GM18861 (cell line): ENCODE measurements around the gene CELF4.

Experiments
- ATAC-seq: cut with Tn5 transposase; IDR thresholded peaks from one replicate; pipeline ENCODE4 v1.9.1; 2021; ENCODE audit not compliant: unreplicated experiment

CELF4 gene

DNA sequence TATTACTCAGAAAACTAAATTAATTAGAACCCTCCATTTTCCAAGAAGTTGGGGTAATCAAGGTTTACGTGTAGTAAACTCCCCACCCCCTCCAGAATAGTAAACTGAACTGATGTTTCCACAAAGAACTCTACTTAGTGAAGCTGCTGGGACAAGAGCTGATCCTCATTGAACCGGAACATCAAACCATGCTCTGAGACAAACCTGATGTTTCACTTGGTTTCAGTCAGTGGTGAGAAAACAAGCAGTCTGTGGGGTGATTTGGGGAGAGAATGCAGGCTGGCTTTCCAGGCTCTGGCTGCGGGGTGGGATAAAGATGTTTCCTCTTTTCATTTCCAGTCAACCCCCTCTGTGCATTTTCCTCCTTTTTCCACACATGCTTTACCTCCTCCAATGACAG lies 38.2 kb downstream of the CELF4 start:
- no peak for ATAC-seq

DNA sequence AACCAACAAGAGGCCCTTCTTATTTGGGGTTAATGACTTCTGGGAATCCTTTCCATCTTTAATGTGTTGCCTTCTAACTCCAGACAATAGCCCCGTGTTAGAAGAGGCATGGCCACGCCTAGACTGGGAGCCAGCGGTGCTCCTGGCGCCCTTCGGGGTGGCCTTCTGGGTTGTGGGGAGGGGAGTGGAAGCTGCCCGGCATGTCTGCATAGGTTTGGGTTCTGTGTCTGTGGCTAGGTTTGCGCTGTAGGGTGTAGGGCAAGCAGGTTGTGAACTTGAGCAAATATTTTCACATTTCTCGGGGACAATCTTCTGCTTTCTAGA lies 40.4 kb downstream of the CELF4 start:
- ATAC-seq, result no peak

DNA sequence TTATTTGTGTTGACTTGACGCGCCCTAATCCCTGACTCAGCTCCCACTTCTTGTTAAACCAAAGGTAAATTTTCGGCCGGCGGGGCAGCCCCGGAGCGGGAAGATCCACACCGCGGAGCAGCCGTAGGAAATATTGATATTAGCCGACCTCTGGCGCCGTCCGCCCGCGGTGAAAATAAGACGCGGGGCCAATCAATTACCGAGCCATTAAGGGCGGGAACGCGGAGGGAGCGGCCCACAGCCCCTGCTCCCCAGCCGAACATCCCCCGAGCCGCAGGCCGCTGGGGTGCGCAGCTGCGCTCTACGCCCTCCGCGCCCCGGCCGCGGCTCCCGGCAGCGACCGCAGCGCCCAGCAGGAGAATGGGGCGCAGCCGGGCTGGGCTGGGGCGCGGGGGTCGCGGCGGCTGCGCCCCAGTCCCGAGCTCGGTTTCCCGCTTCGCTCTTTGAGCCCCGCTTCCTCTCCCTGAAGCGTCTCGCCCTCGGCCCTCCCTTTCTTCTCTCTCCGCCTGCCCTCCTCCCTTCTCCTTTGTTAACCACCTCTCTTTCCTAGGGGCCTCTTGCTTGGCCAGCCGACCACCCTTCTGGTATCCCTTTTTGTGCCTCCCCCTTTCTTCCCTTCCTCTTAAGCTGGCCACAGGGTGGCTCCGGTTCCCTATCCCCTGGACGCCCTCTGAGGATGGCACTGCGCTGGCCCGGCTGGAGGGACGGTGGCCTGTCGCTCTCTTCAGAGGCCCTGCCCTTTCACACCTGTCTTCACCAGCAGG lies 40.9 kb downstream of the CELF4 start:
- ATAC-seq, result no peak

DNA sequence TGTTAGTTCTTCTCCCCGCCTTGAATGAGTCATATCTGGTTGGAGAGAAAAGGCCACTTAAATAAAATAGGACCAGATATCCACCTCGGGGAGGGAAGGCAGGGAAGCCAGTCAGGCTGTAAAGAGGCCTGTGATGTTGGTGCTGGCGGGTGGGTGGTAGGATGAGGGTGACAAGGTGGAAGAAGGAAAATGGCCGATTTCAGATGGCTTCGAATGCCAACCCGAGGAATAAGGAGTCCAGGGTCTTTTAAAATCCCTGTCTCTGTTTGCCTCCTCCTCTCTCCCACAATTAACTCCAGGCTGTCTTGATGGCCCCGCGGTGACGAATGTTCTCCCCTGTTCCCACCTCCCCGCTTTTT lies 41.5 kb downstream of the CELF4 start:
- ATAC-seq, result no peak

DNA sequence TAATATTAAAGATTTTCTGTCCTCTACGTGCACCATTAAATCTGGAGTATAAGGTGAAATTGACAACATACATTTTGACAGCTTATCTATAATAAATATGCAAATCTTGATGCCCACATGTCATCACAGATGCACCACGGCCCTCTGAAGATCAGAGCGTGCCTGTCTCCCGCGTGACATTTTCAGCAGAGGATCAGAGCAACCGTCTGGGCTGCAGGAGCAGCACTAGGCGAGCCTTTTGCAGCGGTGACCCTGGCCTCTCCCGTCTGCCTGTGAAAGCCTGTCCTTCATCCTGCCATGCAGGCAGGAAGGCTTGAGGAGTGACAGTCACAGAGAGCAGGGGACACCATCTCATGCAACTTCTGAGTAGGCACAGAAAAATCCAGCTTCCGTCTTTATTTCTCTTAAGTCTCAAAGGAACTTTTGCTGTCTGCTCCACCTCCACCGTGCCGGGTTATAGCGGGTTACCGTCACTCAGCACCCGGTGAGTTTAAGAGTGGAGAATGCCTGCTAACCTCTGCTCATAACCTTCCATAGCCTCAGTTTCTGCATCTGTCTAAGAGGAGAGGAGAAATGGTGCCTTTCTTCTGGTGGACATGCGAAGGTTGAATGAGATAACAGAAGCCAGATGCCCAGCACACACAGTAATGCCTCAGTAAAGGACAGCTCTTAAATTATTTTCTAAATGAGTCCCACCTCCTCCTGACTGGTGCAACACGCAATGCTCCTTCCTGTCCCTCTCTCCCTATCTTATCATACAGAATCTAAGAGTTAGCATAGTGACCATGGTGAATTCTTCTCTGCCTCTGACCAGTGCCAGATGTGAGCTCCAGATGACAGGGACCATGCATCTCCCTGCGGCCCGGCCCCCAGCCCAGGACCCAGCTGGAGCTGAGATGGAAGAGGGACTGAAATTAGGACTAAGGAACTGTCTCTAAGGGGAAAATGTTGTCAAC lies 43.8 kb downstream of the CELF4 start:
- no peak for ATAC-seq

DNA sequence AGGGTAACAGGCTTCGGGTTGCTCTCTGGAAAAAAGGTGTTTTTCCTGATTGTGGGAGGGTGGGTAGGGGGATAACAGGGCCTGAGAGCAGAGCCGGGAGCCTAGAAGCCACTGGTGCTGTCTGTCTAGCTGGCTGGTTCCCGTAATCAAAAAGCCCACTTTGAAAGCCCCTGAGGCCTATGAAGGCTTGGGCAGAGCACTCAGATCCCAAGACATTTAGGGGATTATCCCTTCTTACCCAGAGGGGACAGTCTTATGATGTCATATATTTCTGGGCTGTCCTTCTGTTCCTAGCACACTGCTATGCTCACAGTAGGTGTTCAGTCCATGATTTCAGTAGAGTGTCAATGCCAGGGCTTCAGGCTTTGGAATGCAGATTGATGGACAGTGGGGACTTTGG lies 45.1 kb downstream of the CELF4 start:
- ATAC-seq, result no peak

DNA sequence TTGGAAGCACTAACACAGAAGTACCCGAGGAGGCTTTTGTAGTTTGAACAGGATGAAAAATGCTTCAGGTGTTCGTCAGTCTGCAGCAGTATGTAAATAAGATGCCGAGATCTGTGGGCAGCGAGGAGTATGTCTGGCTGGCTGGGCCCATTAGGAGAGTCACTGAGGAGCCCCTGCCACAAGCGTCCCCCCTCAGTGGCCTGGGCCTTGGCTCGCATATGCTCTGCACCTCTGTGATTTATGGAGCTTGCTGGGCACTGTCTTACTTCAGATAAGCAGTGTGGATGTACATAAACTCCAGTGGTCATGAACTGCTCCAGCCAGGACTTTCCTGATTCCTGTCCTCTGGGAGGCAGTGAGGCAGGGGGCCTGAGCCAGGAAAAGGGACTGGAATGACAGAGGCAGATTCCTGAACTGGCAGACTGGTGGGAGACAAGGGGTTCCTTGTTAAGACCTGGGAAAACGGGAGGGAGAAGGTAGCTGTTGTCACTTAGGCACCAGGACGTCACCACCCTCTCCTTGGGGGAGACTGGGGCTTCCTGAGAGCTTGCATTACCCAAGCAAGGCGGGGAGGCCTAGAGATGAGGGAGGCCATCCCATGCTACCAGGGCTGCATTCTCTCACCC lies 46.0 kb downstream of the CELF4 start:
- ATAC-seq, result no peak

DNA sequence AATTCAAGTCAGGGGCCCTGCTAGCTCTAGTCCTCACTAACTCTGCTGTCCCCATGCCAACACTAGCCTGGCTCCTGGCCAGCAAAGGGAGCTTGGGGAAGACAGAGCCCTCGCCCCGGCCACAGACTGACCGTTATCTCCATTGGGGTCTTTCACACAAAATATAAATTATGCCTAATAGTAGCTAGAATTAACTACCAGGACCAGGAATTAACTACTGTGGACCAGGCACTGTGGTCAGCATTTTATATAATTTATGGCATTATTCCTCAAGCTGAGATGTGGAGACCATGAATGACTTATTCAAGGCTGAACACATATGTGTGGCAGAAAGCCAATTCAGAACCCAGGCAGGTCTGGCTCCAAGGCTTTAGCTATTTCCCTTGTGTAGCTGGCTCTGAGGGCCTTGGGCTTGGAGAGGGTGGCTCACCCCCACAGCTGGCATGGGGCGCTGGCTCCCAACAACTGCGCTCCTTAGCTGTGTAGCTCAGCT lies 49.2 kb downstream of the CELF4 start:
- ATAC-seq, result no peak

DNA sequence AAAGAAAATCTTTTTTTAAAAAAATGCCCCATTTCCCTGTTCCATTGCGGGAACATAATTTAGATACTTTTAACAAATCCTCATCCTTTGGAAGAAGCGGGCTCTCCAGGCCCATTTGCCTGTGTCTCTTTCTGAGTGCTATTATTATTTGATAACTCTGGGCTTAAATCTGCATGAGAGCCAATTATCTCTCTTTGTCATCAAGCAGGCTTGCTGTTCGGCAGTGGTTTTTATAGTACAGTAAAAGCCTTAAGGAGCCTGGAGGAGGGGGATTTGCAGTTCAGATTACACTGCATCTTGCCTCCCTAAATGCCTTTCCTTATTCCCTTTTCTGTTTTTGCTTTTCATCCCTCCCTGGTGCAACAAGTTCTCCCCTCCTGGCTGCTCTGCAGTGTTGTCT lies 50.6 kb downstream of the CELF4 start:
- ATAC-seq, result no peak

DNA sequence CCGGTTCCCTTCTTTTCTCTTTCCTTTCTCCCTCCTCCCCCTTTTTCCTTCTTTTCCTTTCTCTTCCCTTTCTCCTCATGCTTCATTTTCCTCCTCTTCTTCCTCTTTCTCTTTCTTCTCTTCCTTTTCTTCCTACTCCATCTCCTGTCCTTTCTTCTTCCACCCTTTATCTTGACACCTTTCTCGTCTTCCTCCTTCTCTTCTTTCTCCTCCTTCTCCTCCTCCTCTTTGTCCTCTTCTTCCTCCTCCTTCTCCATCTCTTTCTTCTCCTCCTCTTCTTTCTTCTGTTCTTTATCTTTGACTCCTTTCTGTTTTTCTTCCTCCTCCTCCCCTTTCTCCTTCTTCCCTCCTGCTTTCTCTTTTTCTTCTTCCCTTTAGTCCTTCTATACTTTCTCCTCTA lies 53.2 kb downstream of the CELF4 start:
- ATAC-seq, result no peak

DNA sequence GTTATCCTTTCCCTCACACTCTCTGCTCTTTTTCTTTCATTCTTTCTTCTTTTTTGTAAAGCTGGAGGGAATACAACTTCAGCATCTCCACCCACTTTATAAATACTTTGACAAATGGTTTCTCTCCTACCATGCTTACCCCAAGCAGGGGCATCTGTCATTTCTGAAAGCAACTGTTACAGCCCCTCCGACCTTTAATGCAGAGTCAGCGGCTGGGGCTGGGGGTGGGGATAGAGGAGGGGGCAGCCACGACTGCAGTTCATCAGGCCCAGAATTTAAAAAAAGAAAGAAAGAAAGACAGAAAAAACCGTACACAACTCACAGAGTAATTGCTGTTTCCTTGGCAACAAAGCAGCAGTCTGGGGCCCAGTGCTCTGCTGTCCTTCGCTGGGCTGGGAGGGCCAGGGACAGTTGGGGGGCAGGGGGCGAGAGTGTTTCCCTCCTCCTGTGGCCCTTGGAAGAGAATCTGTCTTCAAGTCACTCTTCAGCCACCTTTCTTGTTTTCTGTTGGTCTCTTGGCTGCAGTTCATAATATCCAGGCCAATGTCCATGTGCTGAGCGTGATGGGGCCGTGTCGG lies 53.8 kb downstream of the CELF4 start:
- ATAC-seq, result no peak

DNA sequence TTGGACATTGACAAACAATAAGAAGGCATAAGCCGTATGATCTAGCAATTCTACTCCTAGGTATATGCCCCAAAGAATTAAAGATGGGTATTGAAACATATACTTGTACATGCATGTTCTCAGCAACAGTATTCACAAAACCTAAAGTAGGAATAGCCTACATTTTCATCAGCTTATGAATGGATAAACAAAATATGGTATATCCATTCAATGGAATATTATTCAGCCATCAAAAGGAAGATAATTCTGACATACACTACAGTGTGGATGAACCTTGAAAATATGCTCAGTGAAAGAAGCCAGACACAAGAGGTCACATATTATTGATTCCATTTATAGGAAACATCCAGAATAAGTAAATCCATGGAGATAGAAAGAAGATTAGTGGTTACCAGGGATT lies 56.0 kb downstream of the CELF4 start:
- no peak for ATAC-seq

DNA sequence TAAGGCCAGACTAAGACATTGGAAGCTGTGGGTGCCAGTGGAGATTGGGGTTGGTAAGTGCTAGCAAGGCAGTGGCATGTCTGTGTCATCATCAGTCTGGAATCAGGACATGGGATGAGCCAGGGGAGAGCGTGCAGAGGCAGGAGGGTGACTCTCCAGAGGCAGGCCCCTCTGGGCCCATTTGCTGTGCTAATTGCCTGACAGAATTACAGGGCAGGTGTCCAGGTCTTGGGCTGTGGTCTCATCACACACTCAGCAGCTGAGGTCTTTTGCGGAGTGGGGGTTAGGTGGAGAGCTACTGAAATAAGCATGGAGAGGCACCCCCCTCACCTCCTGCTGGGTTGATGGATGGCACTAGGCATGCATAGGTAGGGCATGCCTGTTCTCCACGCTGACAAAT lies 57.4 kb downstream of the CELF4 start:
- no peak for ATAC-seq

DNA sequence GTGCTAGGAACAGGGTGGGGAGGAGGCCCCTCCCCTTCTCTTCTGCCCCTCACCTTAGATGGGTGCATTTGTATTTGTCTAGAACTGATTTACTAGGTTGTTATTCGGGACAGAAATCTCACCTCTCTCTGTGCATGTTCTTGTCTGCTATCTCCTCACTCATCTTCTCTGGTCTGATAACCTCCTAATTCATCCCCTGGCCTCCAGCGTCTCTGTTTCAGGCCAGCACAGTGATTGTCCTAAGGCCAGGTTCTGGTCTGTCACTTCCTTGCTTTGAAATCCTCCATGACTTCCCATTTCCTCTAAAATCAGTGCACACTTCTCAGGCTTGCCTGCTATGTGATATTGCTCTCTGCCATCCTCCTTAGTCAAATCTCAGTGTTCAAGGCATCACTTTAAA lies 58.4 kb downstream of the CELF4 start:
- ATAC-seq, result no peak

DNA sequence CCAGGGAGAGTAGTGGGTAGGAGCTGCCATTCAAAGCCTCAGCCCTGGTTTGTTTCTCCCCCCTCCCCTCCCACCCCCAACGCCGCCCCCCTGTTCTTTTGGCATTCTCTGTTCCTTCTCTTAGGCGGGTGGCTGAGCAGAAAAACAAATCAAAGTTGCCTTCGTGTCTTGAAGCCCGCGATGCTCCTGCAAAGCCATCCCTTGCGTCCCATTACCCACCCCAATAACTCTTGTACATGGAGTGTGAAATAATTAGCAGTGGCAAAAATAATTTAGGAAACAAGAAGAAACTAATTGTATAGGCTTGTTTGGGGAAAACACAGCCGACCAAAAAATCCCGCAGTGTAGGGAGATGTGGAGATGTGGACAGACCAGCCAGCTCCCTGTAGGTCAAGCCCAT lies 59.6 kb downstream of the CELF4 start:
- ATAC-seq, result no peak

DNA sequence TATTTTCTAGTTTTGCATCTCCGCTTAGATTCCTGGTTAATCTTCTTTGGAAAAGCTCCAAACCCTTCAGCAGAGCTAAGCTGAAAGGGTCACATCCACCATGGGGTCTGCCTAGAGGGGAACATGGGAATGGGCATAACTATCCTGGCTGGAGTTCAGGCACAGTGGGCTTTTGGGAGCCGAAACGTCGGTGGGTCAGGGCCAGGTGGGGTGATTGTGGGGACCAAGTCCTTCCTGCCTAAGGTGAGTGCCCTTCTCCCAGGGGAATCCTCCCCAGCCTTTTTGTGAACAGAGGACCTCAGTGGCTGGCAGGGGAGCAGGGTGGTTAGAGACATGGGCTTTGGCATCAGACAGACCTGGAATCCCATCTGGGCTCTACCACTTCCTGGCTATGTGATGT lies 60.3 kb downstream of the CELF4 start:
- no peak for ATAC-seq

DNA sequence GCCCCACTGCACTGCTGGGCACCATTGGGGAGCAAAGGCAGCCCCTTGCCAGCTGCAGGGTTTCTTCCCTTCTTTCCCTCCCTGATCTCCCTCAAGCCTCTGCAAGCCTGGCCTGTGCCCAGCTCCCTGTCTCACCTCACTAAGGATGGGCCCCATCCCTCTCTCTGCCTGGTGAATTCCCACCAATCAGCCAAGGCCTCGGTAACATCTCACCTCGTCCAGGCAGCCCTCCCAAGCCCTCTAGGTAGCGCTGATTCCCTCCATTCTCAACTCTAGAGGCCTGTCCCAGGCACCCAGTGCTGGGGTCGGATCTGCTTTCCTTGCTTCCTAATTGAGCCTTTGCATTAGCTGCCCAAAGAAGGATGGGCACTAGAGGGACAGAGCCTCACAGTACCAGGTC lies 63.0 kb downstream of the CELF4 start:
- no peak for ATAC-seq

DNA sequence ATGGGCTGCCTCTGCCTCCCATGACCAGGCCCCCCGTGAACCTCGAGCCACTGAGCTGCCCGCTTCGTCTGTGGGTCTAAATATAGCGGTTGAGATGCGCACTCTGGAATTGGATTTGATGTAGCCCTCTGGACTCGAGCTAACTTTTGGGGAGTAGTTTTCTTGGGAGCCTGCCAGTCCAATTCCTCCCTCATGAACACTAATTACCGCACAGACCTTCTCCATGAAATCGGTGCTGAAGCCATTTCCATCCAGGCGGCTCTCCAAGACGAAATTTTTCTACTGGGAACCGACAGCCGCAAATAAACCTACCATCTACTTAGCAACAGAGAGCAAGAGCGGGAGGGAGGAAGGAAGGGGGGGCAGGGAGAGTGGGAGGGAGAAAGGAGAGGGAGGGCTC lies 63.6 kb downstream of the CELF4 start:
- ATAC-seq, result no peak

DNA sequence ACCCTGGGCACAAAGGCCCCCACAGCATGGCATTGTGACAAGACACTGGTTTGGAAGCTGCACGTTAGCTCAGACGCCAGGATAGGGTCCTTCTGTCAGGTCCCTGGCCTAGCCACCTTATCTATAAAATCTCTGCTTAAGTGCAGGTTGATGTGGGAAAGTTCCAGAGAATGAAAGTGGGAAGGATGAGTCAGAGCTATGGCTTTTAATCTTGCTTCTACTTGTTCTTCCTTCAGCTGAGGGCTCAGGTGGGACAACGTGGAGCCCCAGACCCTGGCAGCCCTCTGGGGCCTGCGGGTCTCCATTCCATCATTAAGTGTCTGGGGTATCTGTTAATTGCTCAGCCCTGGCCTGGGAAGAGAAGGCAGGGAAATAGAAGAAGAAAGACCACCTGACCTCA lies 64.5 kb downstream of the CELF4 start:
- ATAC-seq, result no peak

DNA sequence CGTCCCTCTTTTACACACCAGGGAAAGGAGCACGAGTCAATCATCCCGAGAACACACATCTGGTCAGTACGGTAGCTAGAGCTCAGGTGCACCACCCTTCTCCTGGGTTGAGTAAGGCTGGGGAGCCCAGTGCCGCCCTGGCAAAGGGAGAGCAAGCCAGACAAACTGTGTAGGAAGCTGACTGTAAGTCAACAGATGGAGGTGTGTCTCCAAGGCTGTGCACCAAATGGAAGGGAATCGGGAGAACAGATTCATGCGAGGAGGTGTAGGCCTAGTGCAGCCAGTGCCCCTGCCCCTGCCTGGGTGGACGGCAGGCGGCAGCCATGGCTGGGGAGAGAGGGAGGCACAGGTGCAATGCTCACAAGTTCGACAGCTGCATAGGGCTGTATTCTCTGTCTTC lies 65.7 kb downstream of the CELF4 start:
- ATAC-seq, result no peak

DNA sequence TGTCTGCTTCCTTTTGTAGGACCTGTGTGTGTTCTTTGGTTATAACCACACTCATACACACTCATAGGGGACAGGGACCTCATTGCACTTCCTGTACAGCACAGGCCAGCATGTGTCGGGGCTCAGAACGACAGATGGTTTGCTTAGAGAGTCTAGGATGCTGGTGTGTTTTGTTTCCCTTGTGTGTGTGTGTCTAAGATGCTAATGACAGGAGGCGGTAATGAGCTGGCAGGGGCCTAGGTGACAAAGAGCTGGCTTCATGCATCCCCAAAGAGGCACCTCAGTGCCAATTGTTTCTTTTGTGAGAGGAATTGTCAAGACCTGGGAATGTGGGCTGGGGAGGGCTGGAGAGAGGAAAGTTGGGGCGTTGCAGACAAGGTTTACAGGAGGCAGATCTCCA lies 66.6 kb downstream of the CELF4 start:
- ATAC-seq, result no peak
